Measurements from ENCODE around the gene GBGT1. TPM values are rescaled to one million over a fixed set of nuclear protein-coding genes. Genes with fewer than 3 reads are reported as not detected.

The GBGT1 gene
- polyA plus RNA-seq, 3 donors from 2014 or later: not detected

DNA sequence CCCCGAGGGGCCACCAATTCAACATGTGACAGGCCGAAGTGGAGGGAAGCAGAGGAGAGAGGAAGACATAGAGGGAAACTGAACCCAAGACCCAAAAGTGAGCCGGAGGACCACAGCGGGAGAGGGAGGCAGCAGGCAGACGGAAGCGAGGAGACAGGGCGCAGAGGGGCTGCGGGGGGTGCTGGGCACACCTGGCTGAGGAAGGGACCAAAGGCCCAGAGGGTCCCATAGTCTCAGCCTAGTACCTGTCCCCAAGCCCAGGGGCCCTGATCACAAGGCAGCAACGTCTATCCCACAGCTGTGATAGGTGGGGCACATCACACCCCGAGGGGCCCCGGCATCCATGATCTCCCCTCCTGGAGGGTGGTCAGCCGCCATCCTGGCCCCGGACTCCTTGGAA, 35.6 kb downstream of the GBGT1 start:
- Mint-ChIP-seq H3K27me3 (ENCODE audit: low read depth in 3 of 3) (peaks cover 23 to 38% (median 36%) of the 10 kb centered on the region in 3 donors), H3K4me3 (peak overlapping the region; percentile 89 to 96 (median 91)), H3K9me3 (peaks cover 0 to 2% (median 0%) of the 10 kb centered on the region in 6 donors), H3K36me3 (peaks cover 5% of the 10 kb centered on the region in 3 donors), H3K4me1 (peaks cover 92% of the 10 kb centered on the region in 2 donors), H3K27ac (peak overlapping the region; percentile 99 to 100 (median 100))
- DNase-seq: no peak

GRCh38 chr9:133127340-133127981, 36.3 kb downstream of the GBGT1 start:
- DNase-seq: peak; percentile 78 to 81 (median 80)
- Mint-ChIP-seq H3K36me3 (peaks cover 5% of the 10 kb centered on the region in 3 donors), H3K9me3 (peaks cover 0 to 2% (median 0%) of the 10 kb centered on the region in 6 donors), H3K27me3 (ENCODE audit: low read depth in 3 of 3) (peaks cover 21 to 37% (median 31%) of the 10 kb centered on the region in 3 donors), H3K4me3 (peak overlapping the region; percentile 49 to 96 (median 91)), H3K27ac (peak overlapping the region; percentile 99 to 100 (median 100)), H3K4me1 (peaks cover 90 to 93% of the 10 kb centered on the region in 2 donors)

- Mint-ChIP-seq H3K27me3 (ENCODE audit: low read depth in 3 of 3) (peaks cover 17 to 32% (median 30%) of the 10 kb centered on the region in 3 donors), H3K27ac (peak overlapping the region; percentile 99 to 100 (median 100)), H3K4me1 (peaks cover 90 to 93% of the 10 kb centered on the region in 2 donors), H3K9me3 (peaks cover 0 to 2% (median 0%) of the 10 kb centered on the region in 6 donors), H3K4me3 (peak overlapping the region; percentile 49 to 96 (median 91)), H3K36me3 (peaks cover 5% of the 10 kb centered on the region in 3 donors)
- DNase-seq: no peak
Measured at GRCh38 chr9:133126697-133127339, 36.9 kb downstream of the GBGT1 start.

DNA sequence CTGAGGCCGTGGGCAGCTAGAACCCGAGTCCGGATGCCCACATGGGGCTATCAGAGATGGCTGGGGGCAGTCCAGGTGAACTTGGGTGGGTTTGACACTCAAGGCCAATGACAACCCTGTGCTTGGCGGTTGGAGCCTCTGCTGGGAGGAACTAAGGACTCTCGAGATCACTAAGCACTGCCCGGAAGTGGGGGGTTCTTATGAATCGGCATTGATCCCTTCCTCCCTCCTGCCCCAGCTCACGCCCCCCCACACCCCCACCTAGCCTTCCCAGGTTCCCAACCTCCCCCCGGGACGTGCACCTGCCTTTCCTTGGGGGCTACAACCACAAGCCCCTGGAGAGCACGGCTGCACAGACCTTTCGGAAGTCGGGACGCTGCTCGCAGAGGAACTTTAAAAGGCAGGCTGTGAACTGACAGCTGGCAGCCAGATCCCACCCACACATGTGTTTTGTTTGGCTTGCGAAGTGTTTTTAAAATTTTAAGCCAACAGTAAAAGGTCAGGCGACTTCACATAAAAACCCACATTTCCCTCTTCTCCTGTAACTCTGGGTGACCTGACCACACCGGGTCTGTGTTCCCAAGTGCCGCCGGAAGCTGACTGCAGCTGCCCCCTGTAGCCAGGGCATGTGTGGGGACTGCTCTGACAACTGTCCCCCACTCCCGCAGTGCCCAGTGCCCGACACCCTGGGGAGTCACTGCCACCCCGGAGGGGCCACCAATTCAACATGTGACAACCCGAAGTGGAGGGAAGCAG, 37.6 kb downstream of the GBGT1 start:
- Mint-ChIP-seq H3K27me3 (ENCODE audit: low read depth in 3 of 3) (peaks cover 17 to 38% (median 26%) of the 10 kb centered on the region in 3 donors), H3K4me1 (peaks cover 89 to 91% of the 10 kb centered on the region in 2 donors), H3K36me3 (peaks cover 5% of the 10 kb centered on the region in 3 donors), H3K9me3 (peaks cover 0 to 2% (median 0%) of the 10 kb centered on the region in 6 donors), H3K4me3 (peak overlapping the region; percentile 49 to 96 (median 91)), H3K27ac (peak overlapping the region; percentile 99 to 100 (median 100))
- DNase-seq: peak; percentile 62 to 70 (median 66)

- Mint-ChIP-seq H3K27ac (peak overlapping the region; percentile 99 to 100 (median 100)), H3K36me3 (peaks cover 5% of the 10 kb centered on the region in 3 donors), H3K27me3 (ENCODE audit: low read depth in 3 of 3) (peaks cover 17 to 32% (median 21%) of the 10 kb centered on the region in 3 donors), H3K9me3 (peaks cover 0 to 2% (median 0%) of the 10 kb centered on the region in 6 donors), H3K4me3 (peak overlapping the region; percentile 49 to 96 (median 91)), H3K4me1 (peaks cover 86 to 88% of the 10 kb centered on the region in 2 donors)
- DNase-seq: no peak
Measured at GRCh38 chr9:133124907-133125275, 38.8 kb downstream of the GBGT1 start.

- Mint-ChIP-seq H3K9me3 (peaks cover 0 to 2% (median 0%) of the 10 kb centered on the region in 6 donors), H3K4me1 (peaks cover 86 to 88% of the 10 kb centered on the region in 2 donors), H3K27ac (peak overlapping the region; percentile 99 to 100 (median 100)), H3K4me3 (peak overlapping the region; percentile 49 to 96 (median 91)), H3K27me3 (ENCODE audit: low read depth in 3 of 3) (peaks cover 15 to 29% (median 17%) of the 10 kb centered on the region in 3 donors), H3K36me3 (peaks cover 5% of the 10 kb centered on the region in 3 donors)
- DNase-seq: no peak
Measured at GRCh38 chr9:133124123-133124906, 39.4 kb downstream of the GBGT1 start.

GRCh38 chr9:133122935-133123611, 40.6 kb downstream of the GBGT1 start:
- Mint-ChIP-seq H3K36me3 (peaks cover 4 to 5% (median 5%) of the 10 kb centered on the region in 3 donors), H3K27me3 (ENCODE audit: low read depth in 3 of 3) (peaks cover 14 to 26% (median 16%) of the 10 kb centered on the region in 3 donors), H3K4me3 (peak overlapping the region; percentile 13 to 66 (median 54)), H3K4me1 (peaks cover 87 to 90% of the 10 kb centered on the region in 2 donors), H3K27ac (peak overlapping the region; percentile 92 to 100 (median 100)), H3K9me3 (peaks cover 0 to 2% (median 0%) of the 10 kb centered on the region in 6 donors)
- no peak for DNase-seq

GRCh38 chr9:133122605-133122934, 41.1 kb downstream of the GBGT1 start:
- Mint-ChIP-seq H3K36me3 (peaks cover 0 to 5% (median 0%) of the 10 kb centered on the region in 3 donors), H3K4me3 (peak overlapping the region; percentile 21 to 66 (median 60)), H3K27me3 (ENCODE audit: low read depth in 3 of 3) (peaks cover 10 to 26% (median 11%) of the 10 kb centered on the region in 3 donors), H3K27ac (peak overlapping the region; percentile 92 to 100 (median 100)), H3K4me1 (peaks cover 87 to 90% of the 10 kb centered on the region in 2 donors), H3K9me3 (peaks cover 0 to 2% (median 0%) of the 10 kb centered on the region in 6 donors)
- DNase-seq: no peak

GRCh38 chr9:133121915-133122550, 41.7 kb downstream of the GBGT1 start:
- H3K4me3 Mint-ChIP-seq: peak overlapping the region; percentile 57 to 74 (median 65)
- DNase-seq: no peak
- H3K36me3 Mint-ChIP-seq: peaks cover 0 to 5% (median 0%) of the 10 kb centered on the region in 3 donors
- peaks cover 5 to 26% (median 10%) of the 10 kb centered on the region in 3 donors for H3K27me3 Mint-ChIP-seq (ENCODE audit: low read depth in 3 of 3)
- peak overlapping the region; percentile 92 to 100 (median 100) for H3K27ac Mint-ChIP-seq
- peaks cover 0 to 2% (median 0%) of the 10 kb centered on the region in 6 donors for H3K9me3 Mint-ChIP-seq
- peaks cover 86 to 90% of the 10 kb centered on the region in 2 donors for H3K4me1 Mint-ChIP-seq

- peaks cover 0 to 5% (median 0%) of the 10 kb centered on the region in 3 donors for H3K36me3 Mint-ChIP-seq
Measured at GRCh38 chr9:133121198-133121914, 42.4 kb downstream of the GBGT1 start, which contains the start of gene RALGDS. RALGDS (minus strand) TSS chr9:133121240; CDS start chr9:133121154, 86 bp downstream.

DNA sequence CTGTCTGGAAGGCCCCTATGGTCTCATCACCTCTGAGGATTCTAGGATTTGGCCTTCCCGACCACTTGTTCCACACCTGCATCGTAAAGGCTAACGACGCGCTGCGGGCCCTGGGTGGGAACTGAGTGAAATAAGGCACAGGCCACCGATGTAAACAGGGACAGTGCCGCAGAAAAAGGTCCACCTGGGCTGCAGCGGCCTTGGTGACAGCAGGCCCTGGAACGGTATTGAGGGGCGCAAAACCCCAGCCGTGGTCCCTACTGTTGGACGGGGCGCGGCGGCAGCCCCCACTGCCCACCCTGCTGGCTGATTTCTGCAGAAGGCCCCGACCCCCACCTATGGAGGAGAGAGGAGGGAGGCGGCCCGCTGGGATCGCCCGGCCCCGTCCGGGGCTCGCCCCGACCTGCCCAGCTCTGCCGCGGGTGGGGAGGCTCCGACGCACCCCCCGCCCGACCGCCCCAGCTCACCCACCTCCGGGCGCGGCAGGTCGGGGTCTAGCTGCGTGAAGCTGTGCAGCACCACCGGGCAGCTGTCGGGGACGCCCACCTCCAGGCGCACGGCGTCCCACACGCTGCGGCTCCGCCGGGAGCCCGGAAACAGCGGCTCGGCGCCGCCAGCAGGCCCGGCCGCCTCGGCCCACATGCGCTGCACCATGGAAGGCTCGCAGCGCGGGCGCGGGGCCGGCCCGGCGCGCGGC, 43.1 kb downstream of the GBGT1 start:
- no peak for DNase-seq

More at GRCh38 chr9:133121198-133121914, 42.4 kb downstream of the GBGT1 start, which contains the start of gene RALGDS:
- Mint-ChIP-seq H3K4me3 (peak within 1 kb of the TSS; percentile 72 to 81 (median 78)), H3K27ac (peak within 1 kb of the TSS; percentile 92 to 100 (median 100)), H3K9me3 (no peaks in the 10 kb centered on the region), H3K4me1 (peaks cover 80 to 87% of the 10 kb centered on the region in 2 donors), H3K27me3 (ENCODE audit: low read depth in 3 of 3) (peaks cover 3 to 23% (median 8%) of the 10 kb centered on the region in 3 donors)
- DNase-seq: peak; percentile 86 to 88 (median 87)

More for the DNA sequence above, 43.1 kb downstream of the GBGT1 start:
- Mint-ChIP-seq H3K27ac (peak overlapping the region; percentile 71 to 91 (median 82)), H3K9me3 (no peaks in the 10 kb centered on the region), H3K4me1 (peaks cover 77 to 82% of the 10 kb centered on the region in 2 donors), H3K36me3 (peaks cover 0 to 5% (median 0%) of the 10 kb centered on the region in 3 donors), H3K27me3 (ENCODE audit: low read depth in 3 of 3) (peaks cover 0 to 19% (median 7%) of the 10 kb centered on the region in 3 donors), H3K4me3 (peak overlapping the region; percentile 72 to 81 (median 78))
